Astrocyte of the hippocampus (primary cell): Measurements from ENCODE around the gene CHAT.

Experiments
- DNase-seq: peaks from one replicate; pipeline ENCODE4 v3.0.0; 2011; ENCODE audit warnings: low read depth, low spot score

CHAT gene

GRCh38 chr10:49613882-49614241 is at the start of gene CHAT:
CHAT (plus strand) TSS chr10:49614037; CDS start chr10:49614190, 153 bp downstream.
- no peak for DNase-seq

DNA sequence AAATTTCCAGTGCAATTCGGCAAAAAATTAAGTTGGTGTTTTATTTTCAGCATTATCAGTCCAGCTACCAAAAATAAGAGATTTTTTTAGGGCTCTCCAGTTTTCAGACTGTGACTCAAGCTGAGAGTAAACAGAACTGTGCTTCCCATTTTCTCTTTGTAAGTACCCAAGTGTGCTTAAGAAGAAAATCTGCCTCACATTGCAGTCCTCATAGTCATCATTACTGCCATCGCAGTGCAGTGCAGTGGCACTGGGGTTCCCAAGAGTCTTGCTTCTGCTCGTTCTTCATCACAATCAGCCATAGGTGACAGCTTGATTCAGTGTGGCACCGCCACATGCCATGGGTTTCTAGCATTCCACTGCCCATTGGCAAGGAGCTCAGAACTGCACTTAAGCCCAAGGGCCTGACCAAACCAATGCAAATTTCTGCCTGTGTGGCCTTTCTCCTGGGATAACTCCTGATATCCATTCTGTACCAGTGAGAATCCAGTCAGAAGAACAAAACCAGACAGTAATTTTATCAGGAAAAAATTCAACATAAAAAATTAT is 49.3 kb upstream of the CHAT start:
- DNase-seq: peak; percentile 28

GRCh38 chr10:49567810-49568209 is 46.0 kb upstream of the CHAT start:
- no peak for DNase-seq

DNA sequence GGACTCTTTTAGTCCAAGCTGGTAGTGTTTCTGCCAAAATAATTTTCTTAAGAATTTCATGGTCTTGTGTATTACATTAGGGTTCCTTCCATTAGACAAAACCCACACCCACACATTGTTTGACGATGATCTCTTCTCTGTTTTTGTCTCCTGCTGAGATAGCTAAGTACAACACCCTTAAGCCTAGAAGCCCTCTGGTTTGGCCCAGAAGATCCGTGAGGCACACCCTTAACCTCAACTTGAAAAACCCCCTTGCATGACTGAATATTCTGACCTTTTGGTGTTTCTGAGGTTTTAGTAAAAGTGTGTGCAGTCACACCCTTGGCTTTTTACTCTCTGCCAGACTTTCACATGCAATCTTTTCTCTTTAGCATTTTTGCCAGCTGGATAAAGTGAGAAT is 45.6 kb upstream of the CHAT start:
- peak; percentile 18 for DNase-seq

GRCh38 chr10:49569031-49569631 is 44.7 kb upstream of the CHAT start:
- DNase-seq: peak; percentile 15

- no peak for DNase-seq
These were observed 42.4 kb upstream of the CHAT start for GRCh38 chr10:49571388-49571787.

- no peak for DNase-seq
These were observed 41.2 kb upstream of the CHAT start for GRCh38 chr10:49572594-49573114.

DNA sequence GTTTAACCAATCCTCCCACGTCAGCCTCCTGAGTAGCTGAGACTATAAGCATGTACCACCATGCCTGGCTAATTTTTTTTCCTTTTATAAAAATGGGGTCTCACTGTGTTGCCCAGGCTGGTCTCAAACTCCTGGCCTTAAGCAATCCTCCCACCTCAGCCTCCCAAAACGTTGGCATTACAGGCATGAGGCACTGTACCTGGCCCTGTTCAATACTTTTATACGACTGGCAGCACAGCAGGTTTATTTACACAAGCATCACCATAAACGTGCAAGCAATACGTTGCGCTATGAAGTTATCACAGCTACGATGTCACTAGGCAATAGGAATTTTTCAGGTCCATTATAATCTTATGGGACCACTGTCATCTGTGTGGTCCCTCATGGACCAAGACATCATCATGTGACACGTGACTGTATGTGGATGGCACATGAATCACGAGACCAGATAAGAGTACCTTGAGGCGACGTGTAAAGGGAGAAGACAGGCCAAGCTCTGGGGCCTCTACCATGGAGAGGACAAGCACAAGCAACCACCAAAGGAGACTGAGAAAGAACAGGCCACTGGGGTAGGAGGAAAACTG is 38.3 kb upstream of the CHAT start:
- DNase-seq: no peak

DNA sequence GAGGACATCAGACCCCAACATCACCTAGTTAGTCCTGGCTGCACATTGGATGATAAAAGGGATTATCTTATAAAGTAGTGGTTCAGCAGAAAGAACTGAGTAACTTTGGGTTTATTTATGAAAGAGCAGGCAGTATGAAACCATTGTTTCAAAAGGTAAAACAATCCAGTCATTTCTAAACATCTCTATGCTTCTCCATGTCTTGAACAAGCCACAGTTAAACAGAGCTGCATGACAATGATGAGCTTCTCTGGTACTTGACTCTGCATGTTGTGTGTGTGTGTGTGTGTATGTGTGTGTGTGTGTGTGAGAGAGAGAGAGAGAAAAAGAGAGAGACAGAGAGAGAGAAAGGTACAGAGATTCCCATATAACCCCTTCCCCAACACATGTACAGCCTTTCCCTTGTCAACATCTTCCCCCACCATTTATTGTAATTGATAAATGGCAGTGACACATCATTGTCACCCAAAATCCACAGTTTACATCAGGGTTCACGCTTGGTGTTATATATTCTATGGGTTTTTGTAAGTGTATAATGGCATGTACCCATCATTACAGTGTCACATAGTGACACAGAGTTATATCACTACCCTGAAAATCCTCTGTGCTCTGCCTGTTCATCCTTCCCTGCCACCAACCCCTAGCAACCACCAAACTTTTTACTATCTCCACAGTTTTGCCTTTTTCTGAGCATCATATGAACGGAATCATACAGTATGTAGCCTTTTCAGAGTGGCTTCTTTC is 36.5 kb upstream of the CHAT start:
- no peak for DNase-seq

DNA sequence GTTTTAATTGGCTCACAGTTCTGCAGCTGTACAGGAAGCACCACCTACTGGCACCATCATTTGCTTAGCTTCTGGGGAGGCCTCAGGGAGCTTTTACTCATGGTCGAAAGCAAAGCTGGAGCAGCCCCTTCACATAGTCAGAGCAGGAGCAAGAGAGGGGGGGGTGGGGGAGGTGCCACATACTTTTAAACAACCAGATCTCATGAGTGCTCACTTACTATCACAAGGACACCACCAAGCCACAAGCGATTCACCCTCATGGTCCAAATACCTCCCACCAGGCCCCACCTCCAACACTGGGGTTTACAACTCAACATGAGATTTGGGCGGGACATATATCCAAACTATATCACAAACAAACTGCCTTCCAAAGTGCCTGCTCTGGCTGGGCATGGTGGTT is 35.4 kb upstream of the CHAT start:
- no peak for DNase-seq

DNA sequence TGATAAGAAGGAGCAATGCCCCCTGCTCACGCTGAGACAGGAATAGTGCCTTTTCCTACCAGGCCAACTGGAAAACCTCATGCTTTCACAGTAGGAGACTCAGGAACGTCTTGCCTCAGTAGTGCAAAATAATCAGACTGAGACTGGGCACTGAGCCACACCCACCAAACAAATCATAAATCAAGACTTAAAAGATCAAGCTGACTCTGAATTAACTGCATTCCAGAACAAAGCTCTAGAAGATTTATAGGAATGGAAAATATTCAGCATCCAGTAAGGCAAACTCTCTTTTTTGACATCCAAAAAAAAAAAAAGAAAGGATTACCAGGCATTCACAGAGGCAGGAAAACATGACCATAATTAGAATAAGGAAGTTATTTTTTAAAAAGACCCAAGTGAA is 34.2 kb upstream of the CHAT start:
- DNase-seq: peak; percentile 29

DNA sequence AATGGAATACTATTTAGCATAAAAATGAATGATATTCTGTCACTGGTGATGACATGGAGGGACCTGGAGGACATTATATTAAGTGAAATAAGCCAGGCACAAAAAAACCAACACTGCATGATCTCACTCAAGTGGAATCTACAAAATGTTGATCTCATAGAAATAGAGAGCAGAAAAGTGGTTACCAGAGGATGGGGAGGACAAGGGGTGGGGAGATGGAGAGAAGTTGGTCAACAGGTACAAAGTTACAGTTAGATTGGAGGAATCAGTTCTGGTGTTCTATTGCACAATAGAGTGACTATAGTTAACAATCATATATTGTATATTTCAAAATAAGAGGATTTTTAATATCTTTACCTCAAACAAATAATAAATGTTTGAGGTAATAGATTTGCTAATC is 28.4 kb upstream of the CHAT start:
- DNase-seq: peak; percentile 44

GRCh38 chr10:49587981-49588380 is 25.9 kb upstream of the CHAT start:
- no peak for DNase-seq

GRCh38 chr10:49592726-49593563 is 20.9 kb upstream of the CHAT start:
- peak; percentile 77 for DNase-seq

DNA sequence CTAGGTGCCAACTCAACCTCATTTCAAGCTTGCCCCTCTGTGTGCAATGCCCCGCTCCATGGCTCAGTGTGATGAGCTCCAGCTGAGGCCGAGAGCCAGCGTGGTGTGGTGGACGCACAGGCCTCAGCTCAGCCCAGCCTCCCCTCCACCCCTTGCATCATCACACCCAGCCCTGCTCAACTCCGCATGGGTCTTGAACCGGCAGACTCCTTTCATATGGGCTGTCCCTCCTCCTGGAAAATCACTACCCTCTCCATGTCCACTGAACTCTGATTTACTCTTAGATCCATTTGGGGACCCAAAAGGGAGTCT is 20.3 kb upstream of the CHAT start:
- DNase-seq: no peak

- DNase-seq: no peak
These were observed 19.8 kb upstream of the CHAT start for GRCh38 chr10:49593998-49594397.

DNA sequence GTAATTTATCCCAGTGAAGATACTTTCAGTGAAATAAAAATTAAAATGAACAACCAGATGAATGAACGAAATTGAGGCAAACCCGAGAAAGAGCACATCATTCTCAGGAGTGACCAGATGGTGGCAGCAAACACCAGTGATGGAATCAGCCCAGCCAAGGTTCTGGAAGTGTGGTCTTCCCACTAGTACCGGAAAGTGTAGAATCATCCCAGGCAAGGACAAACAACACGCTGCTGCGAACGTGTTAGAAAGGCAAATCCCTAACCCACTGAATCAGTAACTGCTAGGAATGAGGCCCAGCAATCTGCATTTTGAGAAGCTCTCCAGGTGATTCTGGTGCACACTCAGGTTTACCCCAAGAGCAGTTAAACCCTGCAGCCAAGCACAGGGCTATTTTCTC is 19.2 kb upstream of the CHAT start:
- peak; percentile 76 for DNase-seq

DNA sequence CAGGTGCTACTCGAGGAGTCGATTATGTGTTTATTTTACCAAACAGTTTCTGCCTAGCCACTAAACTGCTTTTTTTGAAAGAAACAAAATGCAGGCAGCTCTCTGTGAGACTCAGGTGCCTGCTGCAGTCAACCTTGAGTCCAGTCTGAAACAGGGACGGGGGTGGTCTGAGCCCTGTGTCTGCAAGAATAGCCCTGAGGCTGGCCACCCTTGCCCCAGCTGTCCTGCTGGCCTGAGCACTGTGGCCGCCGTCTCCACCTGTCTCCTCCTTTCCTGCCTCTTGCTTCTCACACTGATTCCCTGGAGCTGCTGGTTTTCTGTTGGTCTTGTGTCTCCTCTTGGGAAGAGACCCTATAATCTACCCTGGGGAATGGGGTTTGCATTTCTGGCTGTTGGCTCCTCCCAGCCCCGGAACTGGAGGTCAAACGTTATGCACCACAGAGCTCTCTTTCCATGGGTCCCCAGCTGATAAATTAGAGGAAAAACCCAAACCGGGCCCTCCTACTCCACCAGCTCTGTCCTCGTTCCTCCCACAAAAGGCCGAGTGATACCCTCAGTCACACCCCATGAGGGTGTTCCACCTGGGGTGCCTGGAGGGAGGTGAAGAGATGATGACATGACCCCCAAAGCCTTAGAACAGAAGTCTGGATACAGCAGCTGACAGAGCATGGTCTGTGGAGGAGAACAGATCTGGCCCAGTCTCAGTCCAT is 18.7 kb upstream of the CHAT start:
- DNase-seq: no peak

GRCh38 chr10:49595713-49596492 is 17.9 kb upstream of the CHAT start:
- no peak for DNase-seq

DNA sequence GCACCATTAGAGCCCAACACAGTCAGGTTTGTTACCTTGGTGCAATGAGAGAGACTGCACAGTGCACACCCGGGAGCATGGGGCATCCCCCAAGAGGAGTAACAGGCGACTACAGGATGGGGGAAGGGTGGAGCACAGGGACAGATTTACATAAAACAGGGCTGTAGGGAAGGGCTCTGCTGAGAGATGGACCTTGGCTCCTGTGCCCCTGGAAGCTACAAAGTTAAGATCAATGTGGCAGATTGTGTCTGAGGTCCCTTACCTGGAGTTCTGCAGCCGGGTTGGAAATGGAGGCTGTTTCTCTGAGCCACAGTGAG is 17.4 kb upstream of the CHAT start:
- no peak for DNase-seq

DNA sequence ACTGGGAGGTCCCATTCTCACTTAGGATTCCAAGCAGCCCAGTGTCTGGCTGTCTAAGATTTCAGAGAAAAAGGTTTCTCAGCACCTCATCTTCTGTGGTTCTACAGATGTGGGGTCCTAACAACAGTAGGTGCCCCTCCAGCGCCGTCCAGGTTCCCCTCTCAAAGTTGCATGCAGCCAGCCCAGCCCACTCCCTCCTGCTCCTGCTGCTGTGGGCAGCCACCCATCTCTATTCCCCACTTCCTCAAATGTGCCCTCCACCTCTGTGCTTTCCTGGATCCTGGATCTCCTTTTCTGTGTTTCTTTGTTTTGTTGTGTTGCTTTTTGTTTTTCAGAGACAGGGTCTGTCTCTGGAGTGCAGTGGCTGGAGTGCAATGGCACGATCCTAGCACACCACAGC is 17.0 kb upstream of the CHAT start:
- no peak for DNase-seq
